ENCODE measurements around the gene EGLN1.
"Not testable (repeated sequence)": the region's sequence is repeated elsewhere in the genome, so short reads cannot be mapped to it uniquely, and the experiment has no call there.

Gene EGLN1

DNA sequence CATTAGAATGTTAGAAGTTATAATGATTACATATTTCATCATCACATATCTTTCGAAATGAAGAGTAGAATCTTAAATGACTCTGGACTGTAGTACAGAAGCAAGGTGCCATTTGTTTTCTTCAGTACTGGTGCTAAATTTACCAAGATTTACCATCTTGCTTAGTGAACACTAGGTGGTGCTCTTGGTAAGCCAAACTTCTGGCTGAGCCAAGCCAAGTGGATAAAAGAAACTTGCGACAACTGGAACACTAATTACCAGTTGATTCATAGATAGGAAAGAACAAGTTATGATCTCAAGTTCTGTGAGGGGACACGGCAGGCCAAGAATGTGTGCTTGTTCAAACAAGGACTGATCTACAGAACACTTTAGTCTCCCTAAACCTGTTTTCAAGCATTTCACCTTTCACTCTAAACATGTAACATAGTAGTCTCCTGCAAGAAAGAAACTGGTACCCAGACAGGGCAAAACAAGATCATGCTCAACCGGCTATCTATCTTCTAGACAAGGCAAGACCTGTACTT lies 64.2 kb downstream of the EGLN1 start:
- peak; percentile 60 for DNase-seq (ENCODE audit: low read depth)

- DNase-seq (ENCODE audit: low read depth): no peak
These were observed 64.8 kb downstream of the EGLN1 start for GRCh38 chr1:231357187-231357772.

DNA sequence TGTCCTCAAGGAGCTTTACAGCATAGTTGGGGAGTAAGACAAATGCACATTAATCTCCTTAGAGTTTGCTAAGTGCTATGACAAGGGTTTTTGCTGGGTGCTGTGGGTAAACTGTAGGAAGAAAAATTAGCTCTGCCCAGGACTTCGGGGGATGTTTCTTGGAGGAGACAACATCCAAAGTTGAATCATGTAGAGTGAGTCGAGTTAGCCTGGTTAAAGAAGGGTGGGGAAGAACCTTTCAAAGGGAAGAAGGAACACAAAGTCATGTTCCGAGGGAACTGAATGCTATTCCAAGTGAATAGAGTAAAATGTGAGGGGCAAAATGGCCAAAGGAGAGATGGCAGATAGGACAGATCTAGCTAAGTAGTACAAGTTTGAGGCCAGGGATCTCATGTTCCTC lies 66.9 kb downstream of the EGLN1 start:
- DNase-seq (ENCODE audit: low read depth): no peak

- DNase-seq (ENCODE audit: low read depth): no peak
These were observed 67.6 kb downstream of the EGLN1 start for GRCh38 chr1:231354330-231355020.

- DNase-seq (ENCODE audit: low read depth): no peak
These were observed 69.0 kb downstream of the EGLN1 start for GRCh38 chr1:231353086-231353485.

GRCh38 chr1:231351816-231352215 lies 70.3 kb downstream of the EGLN1 start:
- no peak for DNase-seq (ENCODE audit: low read depth)

DNA sequence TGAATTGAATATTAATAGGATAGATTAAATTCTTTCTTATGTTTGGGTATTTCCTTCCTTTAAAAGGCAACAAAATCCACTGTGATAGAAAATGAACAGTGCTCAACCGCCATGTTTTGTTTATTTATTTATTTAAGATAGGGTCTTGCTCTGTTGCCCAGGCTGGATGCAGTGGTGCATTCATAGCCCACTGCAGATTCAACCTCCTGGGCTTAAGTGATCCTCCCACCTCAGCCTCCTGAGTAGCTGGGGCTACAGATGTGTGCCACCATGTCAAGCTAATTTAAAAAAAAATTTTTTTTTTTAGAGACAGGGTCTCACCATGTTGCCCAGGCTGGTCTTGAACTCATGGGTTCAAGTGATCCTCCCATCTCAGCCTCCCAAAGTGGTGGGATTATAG lies 73.2 kb downstream of the EGLN1 start:
- not testable (repeated sequence) for DNase-seq (ENCODE audit: low read depth)

GRCh38 chr1:231348442-231348841 lies 73.6 kb downstream of the EGLN1 start:
- DNase-seq (ENCODE audit: low read depth): no peak

DNA sequence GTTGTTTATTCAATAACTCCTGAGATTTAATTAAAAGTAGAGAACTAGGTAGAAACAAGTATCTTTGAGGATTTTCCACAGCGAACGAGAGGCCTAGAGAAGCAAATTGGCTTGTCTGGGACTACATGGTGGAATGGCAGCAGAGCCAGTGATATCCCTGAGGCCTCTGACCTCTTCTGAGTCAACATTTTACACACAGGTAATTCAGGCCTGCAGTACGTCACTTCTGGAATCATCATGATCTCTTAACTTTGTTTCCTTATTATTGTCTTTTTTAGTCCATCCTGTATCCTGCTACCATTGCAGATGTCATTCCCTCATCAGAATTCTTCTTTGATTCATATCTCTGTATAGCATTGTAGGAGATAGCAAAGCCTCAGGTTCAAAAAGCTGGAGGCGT lies 74.1 kb downstream of the EGLN1 start:
- no peak for DNase-seq (ENCODE audit: low read depth)

DNA sequence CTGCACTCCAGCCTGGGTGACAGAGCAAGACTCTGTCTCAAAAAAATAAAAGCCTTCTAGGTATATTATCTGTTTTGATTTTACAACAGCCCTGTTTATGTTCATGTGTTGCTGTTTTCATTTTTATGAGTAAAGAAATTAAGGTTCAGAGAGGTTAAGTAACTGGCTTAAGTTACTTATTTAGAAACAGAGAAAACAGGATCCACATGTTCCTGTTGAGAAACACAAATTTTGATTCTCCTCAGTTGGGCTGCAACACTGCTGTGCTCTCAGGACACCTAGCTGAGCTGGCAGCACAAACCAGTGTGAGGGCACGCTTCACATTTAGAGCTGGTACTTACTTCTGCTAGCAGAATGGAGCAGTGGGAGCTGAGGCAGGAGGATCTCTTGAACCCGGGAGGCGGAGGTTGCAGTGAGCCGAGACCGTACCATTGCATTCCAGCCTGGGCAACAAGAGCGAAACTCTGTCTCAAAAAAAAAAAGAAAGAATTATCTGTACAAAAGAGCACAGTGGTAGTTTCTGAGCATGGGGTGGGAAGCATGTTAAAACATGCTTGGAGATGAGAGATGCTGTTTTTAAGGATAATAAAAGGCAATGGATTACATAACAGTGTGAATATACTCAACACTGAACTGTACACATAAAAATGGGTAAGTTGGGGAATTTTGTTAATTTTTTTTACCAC lies 81.6 kb downstream of the EGLN1 start:
- DNase-seq (ENCODE audit: low read depth): no peak

DNA sequence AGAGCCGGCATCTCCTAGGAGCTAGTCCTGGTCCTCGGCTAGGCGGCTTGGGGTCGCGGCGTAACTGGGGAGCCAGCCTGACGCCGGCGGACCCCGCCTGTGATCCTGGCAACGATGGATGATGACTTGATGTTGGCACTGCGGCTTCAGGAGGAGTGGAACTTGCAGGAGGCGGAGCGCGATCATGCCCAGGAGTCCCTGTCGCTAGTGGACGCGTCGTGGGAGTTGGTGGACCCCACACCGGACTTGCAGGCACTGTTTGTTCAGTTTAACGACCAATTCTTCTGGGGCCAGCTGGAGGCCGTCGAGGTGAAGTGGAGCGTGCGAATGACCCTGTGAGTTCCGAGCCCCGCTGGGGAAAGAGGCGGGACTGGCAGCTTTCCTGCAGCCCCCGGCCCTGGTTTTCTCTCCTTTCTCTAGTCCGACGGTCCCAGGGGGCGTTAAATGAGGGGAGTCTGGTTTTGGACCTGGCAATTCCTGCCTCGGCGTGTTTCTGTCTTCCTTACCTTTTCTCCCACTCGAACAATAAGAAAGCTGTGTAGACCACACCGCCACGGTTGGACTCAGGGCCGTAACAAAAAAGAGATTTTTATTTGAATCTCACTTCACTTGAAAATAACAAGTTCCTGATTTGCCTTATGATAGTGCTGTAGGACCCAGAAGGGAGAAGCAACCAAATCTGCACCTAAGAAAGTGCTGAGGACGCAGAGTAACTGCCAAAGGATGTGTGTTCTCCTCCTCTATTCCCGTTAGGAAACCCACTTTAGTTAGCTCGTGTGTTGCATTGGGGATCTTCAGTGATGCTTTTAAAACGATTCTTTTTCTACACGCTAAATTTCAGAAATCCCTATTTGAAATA lies 83.6 kb downstream of the EGLN1 start, which contains the start of gene SPRTN:
SPRTN (plus strand) TSS at position 24 of the 859 bp plus-strand sequence; CDS start at position 115, 91 bp downstream.
- DNase-seq (ENCODE audit: low read depth): no peak

- peak; percentile 92 for DNase-seq (ENCODE audit: low read depth)
These were observed 84.4 kb downstream of the EGLN1 start, which contains the start of gene EXOC8 for GRCh38 chr1:231337472-231338269. Gene EXOC8 (minus strand): TSS chr1:231337852. CDS start chr1:231337745, 107 bp downstream.

DNA sequence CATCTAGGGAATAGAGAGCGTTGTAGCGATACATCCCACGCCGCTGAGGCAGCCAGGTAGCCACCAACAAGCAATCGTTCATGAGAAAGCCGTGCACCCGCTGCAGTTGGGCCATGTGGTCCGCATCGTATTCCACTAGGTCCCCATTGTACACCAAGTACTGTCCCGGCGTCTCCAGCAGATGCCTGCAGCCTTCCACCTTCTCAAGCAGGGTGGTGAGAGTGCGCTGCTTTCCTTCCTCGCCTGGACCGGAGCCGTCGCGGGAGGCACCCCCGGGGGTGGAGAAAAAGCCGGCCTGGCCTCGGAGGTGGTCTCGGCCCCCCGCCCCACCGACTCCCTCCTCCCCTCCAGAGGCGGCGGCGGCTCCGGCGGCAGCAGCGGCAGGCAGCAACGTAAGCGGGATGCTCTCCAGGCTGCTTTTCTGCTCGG lies 85.0 kb downstream of the EGLN1 start:
- DNase-seq (ENCODE audit: low read depth): no peak

- no peak for DNase-seq (ENCODE audit: low read depth)
These were observed 86.2 kb downstream of the EGLN1 start for GRCh38 chr1:231335663-231336602.

- no peak for DNase-seq (ENCODE audit: low read depth)
These were observed 87.1 kb downstream of the EGLN1 start for GRCh38 chr1:231334952-231335351.

DNA sequence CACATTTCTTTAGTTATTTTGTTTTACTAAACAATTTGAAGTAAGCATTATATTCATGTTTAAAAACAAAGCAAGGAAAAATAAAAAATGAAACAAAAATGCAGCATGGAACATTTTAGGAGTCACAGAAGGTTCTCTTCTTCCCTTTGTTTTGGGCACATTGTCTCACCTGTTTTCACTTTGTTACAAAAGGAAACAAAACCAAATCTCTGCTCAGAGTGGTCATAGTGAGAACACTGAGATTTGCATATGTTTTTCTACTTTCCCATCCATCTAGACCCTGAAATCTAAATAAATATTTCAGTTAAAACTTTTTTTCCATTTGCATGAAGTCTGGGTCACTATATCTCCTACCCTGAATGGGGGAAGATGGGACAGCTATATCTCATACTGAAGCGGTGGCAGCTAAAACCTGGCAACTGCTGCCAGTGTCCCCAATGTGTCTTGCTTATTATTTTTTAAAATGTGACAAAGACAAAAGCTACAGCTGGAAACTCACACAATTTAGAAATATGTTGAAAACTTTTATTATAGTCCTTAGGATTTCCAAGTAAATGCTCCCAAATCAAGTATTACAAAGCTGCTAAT lies 87.9 kb downstream of the EGLN1 start:
- no peak for DNase-seq (ENCODE audit: low read depth)

- no peak for DNase-seq (ENCODE audit: low read depth)
These were observed 89.3 kb downstream of the EGLN1 start for GRCh38 chr1:231332761-231333160.

- DNase-seq (ENCODE audit: low read depth): no peak
These were observed 92.6 kb downstream of the EGLN1 start for GRCh38 chr1:231329483-231329882.

DNA sequence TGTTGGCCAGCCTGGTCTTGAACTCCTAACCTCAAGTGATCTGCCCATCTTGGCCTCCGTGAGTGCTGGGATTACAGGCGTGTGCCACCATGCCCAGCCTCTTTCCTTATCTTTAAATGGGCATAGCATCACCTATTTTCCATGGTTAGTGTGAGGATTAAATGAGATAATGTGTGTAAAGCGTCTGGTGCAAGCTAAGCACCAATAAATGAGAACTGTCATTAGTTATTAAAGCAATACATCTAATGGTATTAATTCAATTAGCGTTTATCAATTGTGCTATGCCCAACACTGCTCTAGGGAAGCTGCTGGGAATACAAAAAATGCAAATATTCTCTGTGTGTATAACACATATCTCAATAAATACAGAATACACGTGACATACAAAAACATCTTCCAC lies 94.5 kb downstream of the EGLN1 start:
- DNase-seq (ENCODE audit: low read depth): no peak

- DNase-seq (ENCODE audit: low read depth): no peak
These were observed 95.8 kb downstream of the EGLN1 start for GRCh38 chr1:231326248-231326647.
